SH-SY5Y (cell line): ENCODE data around the gene RHBDL2.

Source experiments
- GATA2 ChIP-seq: IDR thresholded peaks from 2 replicates; pipeline ENCODE4 v1.6.1; 2011; ENCODE audit warnings: mild to moderate bottlenecking, low read depth, low read length
- GATA3 ChIP-seq: IDR thresholded peaks from 2 replicates; pipeline ENCODE4 v1.6.1; 2011; ENCODE audit warnings: low read depth, mild to moderate bottlenecking, low read length, moderate library complexity

DNA sequence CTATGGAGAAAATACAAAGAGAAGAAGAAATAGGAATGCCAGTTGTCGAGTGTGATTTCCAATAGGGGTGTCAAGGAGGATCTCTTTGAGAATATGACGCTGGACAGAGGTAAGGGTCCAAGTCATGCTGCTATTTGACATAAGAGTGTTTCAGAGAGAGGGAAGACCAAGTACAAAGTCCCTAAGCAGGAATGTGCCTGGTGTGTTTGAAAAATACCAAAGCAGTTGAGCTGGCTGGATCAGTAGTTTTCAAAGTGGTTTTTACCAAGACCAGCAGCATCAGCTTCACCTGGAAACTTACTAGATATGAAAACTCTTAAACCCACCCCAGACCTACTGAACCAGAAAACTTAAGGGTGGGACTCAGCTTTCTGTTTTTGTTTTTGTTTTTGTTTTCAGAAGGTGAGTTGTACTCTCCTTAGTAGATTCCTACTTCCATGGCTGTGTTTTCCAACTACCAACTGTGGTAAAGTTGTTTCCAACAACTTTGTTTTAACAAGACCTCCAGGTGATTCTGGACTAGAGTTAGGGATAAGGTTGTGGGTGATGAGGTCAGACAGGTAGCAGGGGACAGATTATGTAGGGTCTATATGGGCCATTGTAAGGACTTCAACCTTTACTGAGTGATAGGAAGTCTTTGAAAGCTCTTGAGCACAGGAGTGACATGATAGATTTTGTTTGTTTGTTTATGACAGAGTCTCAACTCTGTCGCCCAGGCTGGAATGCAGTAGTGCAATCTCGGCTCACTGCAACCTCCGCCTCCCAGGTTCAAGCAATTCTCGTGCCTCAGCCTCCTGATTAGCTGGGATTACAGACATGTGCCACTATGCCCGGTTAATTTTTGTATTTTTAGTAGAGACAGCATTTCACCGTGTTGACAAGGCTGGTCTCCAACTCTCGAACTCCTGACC is 53.0 kb downstream of the RHBDL2 start:
- TF ChIP-seq GATA3 (no peak), GATA2 (no peak)
